Measurements from ENCODE around the gene POU2AF2.

The POU2AF2 gene

GRCh38 chr11:111229604-111230003 is 15.9 kb upstream of the POU2AF2 start:
- Histone ChIP-seq H3K27me3 (no peaks in the 10 kb centered on the region; the same call in 1 of the 2 replicates), H3K9me3 (no peaks in the 10 kb centered on the region), H3K36me3 (no peaks in the 10 kb centered on the region), H3K4me1 (no peaks in the 10 kb centered on the region), H3K4me3 (ENCODE audit: low read depth, low read length) (no peak overlapping the region)
- TF ChIP-seq CTCF (IDR thresholded peaks at IDR 0.05; ENCODE audit: low read depth, low read length), result no peak
- no peak for DNase-seq

GRCh38 chr11:111230122-111230465 is 15.4 kb upstream of the POU2AF2 start:
- Histone ChIP-seq H3K27me3 (no peaks in the 10 kb centered on the region; the same call in 1 of the 2 replicates), H3K4me3 (ENCODE audit: low read depth, low read length) (peak overlapping the region; percentile 69), H3K9me3 (no peaks in the 10 kb centered on the region), H3K4me1 (no peaks in the 10 kb centered on the region), H3K36me3 (no peaks in the 10 kb centered on the region)
- TF ChIP-seq CTCF (IDR thresholded peaks at IDR 0.05; ENCODE audit: low read depth, low read length), result no peak
- DNase-seq, result no peak

- Histone ChIP-seq H3K4me3 (ENCODE audit: low read depth, low read length) (no peak overlapping the region), H3K9me3 (no peaks in the 10 kb centered on the region), H3K36me3 (no peaks in the 10 kb centered on the region), H3K27me3 (peaks cover 4% of the 10 kb centered on the region), H3K4me1 (no peaks in the 10 kb centered on the region)
- TF ChIP-seq CTCF (IDR thresholded peaks at IDR 0.05; ENCODE audit: low read depth, low read length), result no peak
- DNase-seq, result no peak
These were observed 13.7 kb upstream of the POU2AF2 start for GRCh38 chr11:111231836-111232235.

- Histone ChIP-seq H3K36me3 (no peaks in the 10 kb centered on the region), H3K9me3 (no peaks in the 10 kb centered on the region), H3K4me1 (no peaks in the 10 kb centered on the region), H3K4me3 (ENCODE audit: low read depth, low read length) (no peak overlapping the region), H3K27me3 (peaks cover 8% of the 10 kb centered on the region)
- TF ChIP-seq CTCF (IDR thresholded peaks at IDR 0.05; ENCODE audit: low read depth, low read length), result no peak
- DNase-seq, result no peak
These were observed 9.1 kb upstream of the POU2AF2 start for GRCh38 chr11:111236383-111236782.

GRCh38 chr11:111237926-111238325 is 7.6 kb upstream of the POU2AF2 start:
- TF ChIP-seq CTCF (IDR thresholded peaks at IDR 0.05; ENCODE audit: low read depth, low read length), result no peak
- H3K27me3 ChIP-seq, result peaks cover 8% of the 10 kb centered on the region
- no peak overlapping the region for H3K4me3 ChIP-seq (ENCODE audit: low read depth, low read length)
- H3K9me3 ChIP-seq, result no peaks in the 10 kb centered on the region
- H3K36me3 ChIP-seq, result no peaks in the 10 kb centered on the region
- DNase-seq, result no peak
- H3K4me1 ChIP-seq, result no peaks in the 10 kb centered on the region

GRCh38 chr11:111246956-111247355 is 1.4 kb downstream of the POU2AF2 start:
- Histone ChIP-seq H3K36me3 (no peaks in the 10 kb centered on the region), H3K4me3 (ENCODE audit: low read depth, low read length) (no peak overlapping the region), H3K4me1 (no peaks in the 10 kb centered on the region), H3K9me3 (no peaks in the 10 kb centered on the region), H3K27me3 (peaks cover 4% of the 10 kb centered on the region; the same call in 1 of the 2 replicates)
- DNase-seq, result no peak
- no peak for TF ChIP-seq CTCF (IDR thresholded peaks at IDR 0.05; ENCODE audit: low read depth, low read length)

Measured in BE2C (cell line).